ENCODE results near the gene CAMK2D. TPM values are rescaled to one million over a fixed set of nuclear protein-coding genes. Genes with fewer than 3 reads are reported as not detected.

Gene CAMK2D
- total and polyA plus RNA-seq, 4 donors: 10.1 to 31.0 (median 25.6) TPM

GRCh38 chr4:113659127-113659526 lies 102.4 kb downstream of the CAMK2D start:
- H3K9ac ChIP-seq (ENCODE audit: low read depth in 1 of 2, low read length in 2 of 2): no peak overlapping the region

More at GRCh38 chr4:113659127-113659526, 102.4 kb downstream of the CAMK2D start:
- WGBS: 32% methylated on average over 1 of the region's 1 CpG
- Histone ChIP-seq H3K27me3 (ENCODE audit: control insufficient read depth in 4 of 4, insufficient read depth in 4 of 4, low read length in 3 of 4) (no peaks in the 10 kb centered on the region), H3K27ac (ENCODE audit: low read depth in 1 of 2, low read length in 2 of 2) (peak overlapping the region; percentile 51 to 61), H3K9me3 (ENCODE audit: control insufficient read depth in 4 of 4, low read length in 3 of 4) (no peaks in the 10 kb centered on the region), H3K4me3 (ENCODE audit: low read depth in 1 of 3, low read length in 3 of 3) (peak overlapping the region in 1 of 3 donors; percentile 22), H3K36me3 (ENCODE audit: control insufficient read depth in 4 of 4, insufficient read depth in 3 of 4, low read depth in 1 of 4, low read length in 3 of 4) (no peaks in the 10 kb centered on the region), H3K4me1 (ENCODE audit: control insufficient read depth in 4 of 4, insufficient read depth in 4 of 4, low read length in 3 of 4) (peaks cover 8 to 32% (median 27%) of the 10 kb centered on the region in 4 donors)
- TF ChIP-seq TAF1 (conservative IDR thresholded peaks at IDR 0.05) (no peak), FOXA2 (IDR thresholded peaks at IDR 0.05) (peak; percentile 44), EGR1 (IDR thresholded peaks at IDR 0.05; ENCODE audit: low read depth in 2 of 2) (no peak), NR2F2 (IDR thresholded peaks at IDR 0.05) (peak; percentile 50), GABPA (IDR thresholded peaks at IDR 0.05 in 1 of 2, conservative IDR thresholded peaks at IDR 0.05 in 1 of 2) (no peak), ZBTB33 (IDR thresholded peaks at IDR 0.05) (peak; percentile 23), YY1 (IDR thresholded peaks at IDR 0.05) (peak; percentile 48), HNF4G (IDR thresholded peaks at IDR 0.05) (peak; percentile 44), ATF3 (IDR thresholded peaks at IDR 0.05) (peak; percentile 63), MAX (IDR thresholded peaks at IDR 0.05) (peak; percentile 21), FOXA1 (IDR thresholded peaks at IDR 0.05) (no peak), RXRA (IDR thresholded peaks at IDR 0.05) (peak; percentile 45 to 46), HNF4A (conservative IDR thresholded peaks at IDR 0.05) (peak; percentile 85), REST (IDR thresholded peaks at IDR 0.05) (peak; percentile 35), SP1 (IDR thresholded peaks at IDR 0.05) (peak; percentile 45), CTCF (IDR thresholded peaks at IDR 0.05; ENCODE audit: low read depth, low read length, missing input control) (no peak), RAD21 (IDR thresholded peaks at IDR 0.05) (peak; percentile 46 to 48), JUND (IDR thresholded peaks at IDR 0.05) (peak; percentile 54 to 72)
- DNase-seq (ENCODE audit: low spot score): no peak
